ENCODE measurements around the gene KRTAP13-3.

KRTAP13-3 gene

GRCh38 chr21:30426731-30427130, 1.0 kb upstream of the KRTAP13-3 start:
- Histone ChIP-seq H3K4me3 (ENCODE audit: low read length) (no peak overlapping the region), H3K27me3 (ENCODE audit: control insufficient read depth, insufficient read depth, low read length) (no peaks in the 10 kb centered on the region), H3K9ac (ENCODE audit: low read depth, low read length) (no peak overlapping the region), H3K36me3 (ENCODE audit: insufficient read depth, low read length) (no peaks in the 10 kb centered on the region), H3K9me3 (replicated peaks; ENCODE audit: low read length) (peaks cover 19% of the 10 kb centered on the region), H3K4me2 (ENCODE audit: low read length) (no peak overlapping the region), H3K4me1 (ENCODE audit: control insufficient read depth, insufficient read depth, low read length) (no peaks in the 10 kb centered on the region)

GRCh38 chr21:30415993-30416392, 9.7 kb downstream of the KRTAP13-3 start:
- Histone ChIP-seq H3K4me3 (ENCODE audit: low read length) (no peak overlapping the region), H3K9me3 (replicated peaks; ENCODE audit: low read length) (peaks cover 3% of the 10 kb centered on the region), H3K4me2 (ENCODE audit: low read length) (no peak overlapping the region), H3K36me3 (ENCODE audit: insufficient read depth, low read length) (no peaks in the 10 kb centered on the region), H3K9ac (ENCODE audit: low read depth, low read length) (no peak overlapping the region), H3K4me1 (ENCODE audit: control insufficient read depth, insufficient read depth, low read length) (no peaks in the 10 kb centered on the region), H3K27me3 (ENCODE audit: control insufficient read depth, insufficient read depth, low read length) (no peaks in the 10 kb centered on the region)

GRCh38 chr21:30408782-30409494, 16.8 kb downstream of the KRTAP13-3 start:
- no peak overlapping the region for H3K9ac ChIP-seq (ENCODE audit: low read depth, low read length)
- no peak overlapping the region for H3K4me3 ChIP-seq (ENCODE audit: low read length)
- no peaks in the 10 kb centered on the region for H3K27me3 ChIP-seq (ENCODE audit: control insufficient read depth, insufficient read depth, low read length)
- no peaks in the 10 kb centered on the region for H3K36me3 ChIP-seq (ENCODE audit: insufficient read depth, low read length)
- H3K9me3 ChIP-seq (replicated peaks; ENCODE audit: low read length) = peaks cover 3% of the 10 kb centered on the region
- H3K4me2 ChIP-seq (ENCODE audit: low read length) = no peak overlapping the region
- H3K4me1 ChIP-seq (ENCODE audit: control insufficient read depth, insufficient read depth, low read length) = no peaks in the 10 kb centered on the region

GRCh38 chr21:30395731-30396130, 30.0 kb downstream of the KRTAP13-3 start, which contains the start of gene KRTAP13-1:
Gene KRTAP13-1 (plus strand): TSS chr21:30396031. CDS start chr21:30396087, 56 bp downstream.
- Histone ChIP-seq H3K36me3 (ENCODE audit: insufficient read depth, low read length) (no peaks in the 10 kb centered on the region), H3K4me2 (ENCODE audit: low read length) (no peak within 1 kb of the TSS), H3K9ac (ENCODE audit: low read depth, low read length) (no peak within 1 kb of the TSS), H3K27me3 (ENCODE audit: control insufficient read depth, insufficient read depth, low read length) (no peaks in the 10 kb centered on the region), H3K9me3 (replicated peaks; ENCODE audit: low read length) (peaks cover 13% of the 10 kb centered on the region), H3K4me1 (ENCODE audit: control insufficient read depth, insufficient read depth, low read length) (no peaks in the 10 kb centered on the region), H3K4me3 (ENCODE audit: low read length) (no peak within 1 kb of the TSS)

- Histone ChIP-seq H3K9ac (ENCODE audit: low read depth, low read length) (no peak overlapping the region), H3K9me3 (replicated peaks; ENCODE audit: low read length) (peaks cover 9% of the 10 kb centered on the region), H3K27me3 (ENCODE audit: control insufficient read depth, insufficient read depth, low read length) (no peaks in the 10 kb centered on the region), H3K36me3 (ENCODE audit: insufficient read depth, low read length) (no peaks in the 10 kb centered on the region), H3K4me1 (ENCODE audit: control insufficient read depth, insufficient read depth, low read length) (no peaks in the 10 kb centered on the region), H3K4me2 (ENCODE audit: low read length) (no peak overlapping the region), H3K4me3 (ENCODE audit: low read length) (no peak overlapping the region)
Measured at GRCh38 chr21:30391492-30392025, 34.2 kb downstream of the KRTAP13-3 start.

- no peaks in the 10 kb centered on the region for H3K36me3 ChIP-seq (ENCODE audit: insufficient read depth, low read length)
- no peak overlapping the region for H3K4me2 ChIP-seq (ENCODE audit: low read length)
- no peaks in the 10 kb centered on the region for H3K4me1 ChIP-seq (ENCODE audit: control insufficient read depth, insufficient read depth, low read length)
- H3K27me3 ChIP-seq (ENCODE audit: control insufficient read depth, insufficient read depth, low read length) = no peaks in the 10 kb centered on the region
- peaks cover 4% of the 10 kb centered on the region for H3K9me3 ChIP-seq (replicated peaks; ENCODE audit: low read length)
- H3K4me3 ChIP-seq (ENCODE audit: low read length) = no peak overlapping the region
- no peak overlapping the region for H3K9ac ChIP-seq (ENCODE audit: low read depth, low read length)
Measured at GRCh38 chr21:30382201-30382600, 43.5 kb downstream of the KRTAP13-3 start.
